ENCODE measurements around the gene HOXD10. TPM values are rescaled to one million over a fixed set of nuclear protein-coding genes. Genes with fewer than 3 reads are reported as not detected.

The HOXD10 gene
- total and polyA plus RNA-seq, 9 donors: 0.38 to 8.1 (median 1.1) TPM

GRCh38 chr2:176136374-176137251 is 20.0 kb downstream of the HOXD10 start:
- H3K9me3 ChIP-seq: no peaks in the 10 kb centered on the region

GRCh38 chr2:176137252-176137580 is 20.6 kb downstream of the HOXD10 start:
- Histone ChIP-seq H3K36me3 (no peaks in the 10 kb centered on the region), H3K4me1 (ENCODE audit: insufficient read depth) (peaks cover 20% of the 10 kb centered on the region), H3K9me3 (no peaks in the 10 kb centered on the region), H3K4me3 (peak overlapping the region; percentile 64), H3K27me3 (no peaks in the 10 kb centered on the region), H3K27ac (peak overlapping the region; percentile 93 to 99)
- TF ChIP-seq POLR2A (IDR thresholded peaks at IDR 0.05) (no peak), EP300 (IDR thresholded peaks at IDR 0.05) (no peak)
- TF ChIP-seq, protein P1, sequence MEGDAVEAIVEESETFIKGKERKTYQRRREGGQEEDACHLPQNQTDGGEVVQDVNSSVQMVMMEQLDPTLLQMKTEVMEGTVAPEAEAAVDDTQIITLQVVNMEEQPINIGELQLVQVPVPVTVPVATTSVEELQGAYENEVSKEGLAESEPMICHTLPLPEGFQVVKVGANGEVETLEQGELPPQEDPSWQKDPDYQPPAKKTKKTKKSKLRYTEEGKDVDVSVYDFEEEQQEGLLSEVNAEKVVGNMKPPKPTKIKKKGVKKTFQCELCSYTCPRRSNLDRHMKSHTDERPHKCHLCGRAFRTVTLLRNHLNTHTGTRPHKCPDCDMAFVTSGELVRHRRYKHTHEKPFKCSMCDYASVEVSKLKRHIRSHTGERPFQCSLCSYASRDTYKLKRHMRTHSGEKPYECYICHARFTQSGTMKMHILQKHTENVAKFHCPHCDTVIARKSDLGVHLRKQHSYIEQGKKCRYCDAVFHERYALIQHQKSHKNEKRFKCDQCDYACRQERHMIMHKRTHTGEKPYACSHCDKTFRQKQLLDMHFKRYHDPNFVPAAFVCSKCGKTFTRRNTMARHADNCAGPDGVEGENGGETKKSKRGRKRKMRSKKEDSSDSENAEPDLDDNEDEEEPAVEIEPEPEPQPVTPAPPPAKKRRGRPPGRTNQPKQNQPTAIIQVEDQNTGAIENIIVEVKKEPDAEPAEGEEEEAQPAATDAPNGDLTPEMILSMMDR (IDR thresholded peaks at IDR 0.05): no peak
- WGBS, 3 donors: 0 to 4% (median 3%) methylated on average over 2 of the region's 2 CpGs
- DNase-seq: no peak
- intact Hi-C loops (cut with DNase I): loop anchor here in 1 of 4 donors (10.0 kb wide), 1 partner anchor 1128 kb away; the partner anchor contains the start of gene NFE2L2

More at GRCh38 chr2:176136374-176137251, 20.0 kb downstream of the HOXD10 start:
- intact Hi-C loops (cut with DNase I): loop anchor here in 1 of 4 donors (10.0 kb wide), 1 partner anchor 1128 kb away; the partner anchor contains the start of gene NFE2L2
- Histone ChIP-seq H3K4me1 (ENCODE audit: insufficient read depth) (peaks cover 20% of the 10 kb centered on the region), H3K4me3 (peak overlapping the region; percentile 64), H3K27me3 (no peaks in the 10 kb centered on the region), H3K27ac (peak overlapping the region; percentile 93 to 99), H3K36me3 (no peaks in the 10 kb centered on the region)
- TF ChIP-seq, protein P1 (IDR thresholded peaks at IDR 0.05): peak in 1 of 3 donors; percentile 9
- TF ChIP-seq EP300 (IDR thresholded peaks at IDR 0.05) (no peak), POLR2A (IDR thresholded peaks at IDR 0.05) (peak; percentile 31)
- peak; percentile 62 to 75 (median 70) for DNase-seq
- WGBS, 3 donors: 0 to 1% (median 0%) methylated on average over 71 of the region's 71 CpGs

DNA sequence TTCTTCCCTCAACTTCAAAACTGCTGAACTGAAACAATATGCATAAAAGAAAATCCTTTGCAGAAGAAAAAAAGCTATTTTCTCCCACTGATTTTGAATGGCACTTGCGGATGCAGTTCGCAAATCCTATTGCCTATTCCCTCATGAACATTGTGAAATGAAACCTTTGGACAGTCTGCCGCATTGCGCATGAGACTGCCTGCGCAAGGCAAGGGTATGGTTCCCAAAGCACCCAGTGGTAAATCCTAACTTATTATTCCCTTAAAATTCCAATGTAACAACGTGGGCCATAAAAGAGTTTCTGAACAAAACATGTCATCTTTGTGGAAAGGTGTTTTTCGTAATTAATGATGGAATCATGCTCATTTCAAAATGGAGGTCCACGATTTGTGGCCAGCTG is 21.3 kb downstream of the HOXD10 start:
- Histone ChIP-seq H3K27me3 (no peaks in the 10 kb centered on the region), H3K4me1 (ENCODE audit: insufficient read depth) (peaks cover 20% of the 10 kb centered on the region), H3K4me3 (peak overlapping the region; percentile 64), H3K27ac (peak overlapping the region in 1 of 2 donors; percentile 99), H3K9me3 (no peaks in the 10 kb centered on the region), H3K36me3 (no peaks in the 10 kb centered on the region)
- peak in 2 of 5 donors; percentile 20 to 47 for DNase-seq
- whole genome bisulfite sequencing, 3 donors: 30 to 31% (median 31%) methylated on average over 8 of the region's 8 CpGs
- intact Hi-C loops (cut with DNase I): loop anchor here in 1 of 4 donors (10.0 kb wide), 1 partner anchor 1127 kb away; the partner anchor contains the start of gene NFE2L2
- no peak for TF ChIP-seq EP300 (IDR thresholded peaks at IDR 0.05)
- TF ChIP-seq, protein P1 (IDR thresholded peaks at IDR 0.05): no peak
- no peak for TF ChIP-seq POLR2A (IDR thresholded peaks at IDR 0.05)

- intact Hi-C loops (cut with DNase I): loop anchor here in 1 of 4 donors (10.0 kb wide), 1 partner anchor 1126 kb away; the partner anchor contains the start of gene NFE2L2
- Histone ChIP-seq H3K36me3 (no peaks in the 10 kb centered on the region), H3K9me3 (no peaks in the 10 kb centered on the region), H3K27me3 (no peaks in the 10 kb centered on the region), H3K27ac (peak overlapping the region; percentile 80 to 99), H3K4me1 (ENCODE audit: insufficient read depth) (peaks cover 17% of the 10 kb centered on the region), H3K4me3 (peak overlapping the region; percentile 53)
- TF ChIP-seq POLR2A (IDR thresholded peaks at IDR 0.05) (no peak), EP300 (IDR thresholded peaks at IDR 0.05) (no peak)
- TF ChIP-seq, protein P1 (IDR thresholded peaks at IDR 0.05): no peak
- 10 to 12% (median 12%) methylated on average over 14 of the region's 14 CpGs for WGBS, 3 donors
- DNase-seq: peak in 1 of 5 donors; percentile 38
Measured at GRCh38 chr2:176138526-176138922, 21.9 kb downstream of the HOXD10 start.

All from ovary (tissue), 9 donors.